HG02678 (cell line): ENCODE measurements around the gene DDX1.

ENCODE experiments used
- ATAC-seq: cut with Tn5 transposase; IDR thresholded peaks from one replicate; pipeline ENCODE4 v1.9.1; 2021; ENCODE audit warnings: mild to moderate bottlenecking, moderate library complexity; ENCODE audit not compliant: unreplicated experiment

DDX1 gene

GRCh38 chr2:15658911-15659310, 67.2 kb downstream of the DDX1 start:
- no peak for ATAC-seq

- no peak for ATAC-seq
These were observed 69.0 kb downstream of the DDX1 start for GRCh38 chr2:15660491-15661294.

GRCh38 chr2:15661295-15661569, 69.6 kb downstream of the DDX1 start:
- ATAC-seq, result no peak

- no peak for ATAC-seq
These were observed 70.4 kb downstream of the DDX1 start for GRCh38 chr2:15662026-15662425.

- no peak for ATAC-seq
These were observed 70.9 kb downstream of the DDX1 start for GRCh38 chr2:15662579-15662978.

GRCh38 chr2:15663802-15664201, 72.1 kb downstream of the DDX1 start:
- no peak for ATAC-seq

- no peak for ATAC-seq
These were observed 72.8 kb downstream of the DDX1 start for GRCh38 chr2:15664273-15665066.

GRCh38 chr2:15665067-15665942, 73.6 kb downstream of the DDX1 start:
- no peak for ATAC-seq

GRCh38 chr2:15665943-15666460, 74.3 kb downstream of the DDX1 start:
- no peak for ATAC-seq

- no peak for ATAC-seq
These were observed 75.5 kb downstream of the DDX1 start for GRCh38 chr2:15666861-15667808.

GRCh38 chr2:15667809-15668556, 76.3 kb downstream of the DDX1 start:
- ATAC-seq, result no peak

GRCh38 chr2:15668611-15669305, 77.1 kb downstream of the DDX1 start:
- no peak for ATAC-seq

- ATAC-seq, result no peak
These were observed 77.8 kb downstream of the DDX1 start for GRCh38 chr2:15669375-15669910.

GRCh38 chr2:15670469-15670868, 78.8 kb downstream of the DDX1 start:
- ATAC-seq, result no peak

- no peak for ATAC-seq
These were observed 79.3 kb downstream of the DDX1 start for GRCh38 chr2:15670981-15671380.

- ATAC-seq, result no peak
These were observed 79.7 kb downstream of the DDX1 start for GRCh38 chr2:15671409-15671808.

GRCh38 chr2:15671842-15672815, 80.5 kb downstream of the DDX1 start:
- no peak for ATAC-seq
